ENCODE measurements around the gene P2RY4. TPM values are rescaled to one million over a fixed set of nuclear protein-coding genes. Genes with fewer than 3 reads are reported as not detected.

Gene P2RY4
- total and polyA plus RNA-seq, 2 of the 8 experiments (the other 6 are each of a cell fraction or from before 2014, with no cell fraction given), result 0.38 TPM; not detected in 1

DNA sequence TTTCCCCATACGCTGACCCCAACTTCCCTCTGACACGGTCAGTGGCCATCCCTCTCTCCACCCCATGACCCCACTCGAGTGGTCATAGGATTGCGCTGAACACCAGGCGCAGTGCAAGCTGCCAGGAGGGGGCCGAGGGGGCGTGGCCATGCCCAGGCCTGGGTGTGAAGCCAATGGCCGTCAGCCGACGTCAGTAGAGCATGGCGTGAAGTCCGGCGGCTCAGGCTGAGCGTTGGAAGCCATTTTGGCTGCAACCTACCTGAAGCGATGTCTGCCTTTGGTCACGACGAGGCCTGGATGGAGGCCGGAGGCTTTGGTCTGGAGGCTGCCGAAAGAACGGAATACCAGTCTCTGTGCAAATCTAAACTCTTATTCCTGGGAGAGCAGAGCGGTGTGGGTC, 21.9 kb upstream of the P2RY4 start, which contains the start of gene RAB41:
TSS of gene RAB41 (plus strand) at position 222 of the 400 bp plus-strand sequence. CDS start at position 268, 46 bp downstream.
- Histone ChIP-seq H3K23ac (ENCODE audit: insufficient read length) (no peak within 1 kb of the TSS), H4K20me1 (replicated peaks in 1 of 2; ENCODE audit: control insufficient read depth in 1 of 2, insufficient read depth in 2 of 2, low read length in 2 of 2) (no peaks in the 10 kb centered on the region), H3K79me2 (ENCODE audit: control insufficient read depth in 1 of 2, insufficient read depth in 2 of 2, low read length in 2 of 2) (no peaks in the 10 kb centered on the region), H4K91ac (replicated peaks; ENCODE audit: insufficient read length, low read length) (no peak within 1 kb of the TSS), H3K9me3 (ENCODE audit: insufficient read depth in 2 of 2, low read depth in 1 of 2, low read length in 1 of 2) (no peaks in the 10 kb centered on the region), H3K56ac (replicated peaks; ENCODE audit: insufficient read length, low read depth, low read length) (no peak within 1 kb of the TSS), H2BK15ac (ENCODE audit: low read length) (no peak within 1 kb of the TSS), H2AFZ (ENCODE audit: low read length) (no peak within 1 kb of the TSS), H2BK20ac (ENCODE audit: low read length) (no peak within 1 kb of the TSS), H3K27ac (ENCODE audit: low read depth, low read length) (no peak within 1 kb of the TSS), H3K4me2 (ENCODE audit: insufficient read depth in 1 of 2, low read depth in 2 of 2, low read length in 2 of 2) (no peak within 1 kb of the TSS), H3K4me3 (ENCODE audit: extremely low read depth in 1 of 4, insufficient read depth in 2 of 4, low read depth in 3 of 4, low read length in 4 of 4) (no peak within 1 kb of the TSS), H2BK12ac (ENCODE audit: low read depth, low read length) (no peak within 1 kb of the TSS), H4K5ac (ENCODE audit: insufficient read length, low read depth, low read length) (no peak within 1 kb of the TSS), H4K8ac (ENCODE audit: extremely low read depth, insufficient read depth, low read length) (no peak within 1 kb of the TSS), H2BK120ac (replicated peaks; ENCODE audit: low read depth, low read length) (no peak within 1 kb of the TSS), H2AK5ac (ENCODE audit: low read depth, low read length) (no peak within 1 kb of the TSS), H3K14ac (ENCODE audit: insufficient read length) (no peak within 1 kb of the TSS), H3K27me3 (replicated peaks in 1 of 4; ENCODE audit: control insufficient read depth in 3 of 4, extremely low read depth in 1 of 4, insufficient read depth in 3 of 4, low read length in 3 of 4) (no peaks in the 10 kb centered on the region), H3K18ac (ENCODE audit: extremely low read depth, low read length) (no peak within 1 kb of the TSS), H3K79me1 (ENCODE audit: low read depth, low read length) (no peaks in the 10 kb centered on the region), H3K4ac (replicated peaks; ENCODE audit: insufficient read length, low read depth, low read length) (no peak within 1 kb of the TSS), H3K23me2 (ENCODE audit: low read depth, low read length) (no peaks in the 10 kb centered on the region), H3K4me1 (replicated peaks in 1 of 4; ENCODE audit: control insufficient read depth in 3 of 4, insufficient read depth in 4 of 4, low read length in 3 of 4) (no peaks in the 10 kb centered on the region), H2BK5ac (ENCODE audit: low read depth, low read length) (no peak within 1 kb of the TSS), H3K36me3 (ENCODE audit: control insufficient read depth in 2 of 4, insufficient read depth in 4 of 4, low read length in 3 of 4) (peaks cover 0 to 2% (median 0%) of the 10 kb centered on the region in 4 experiments; a peak in 2 of 8 replicates), H3K9ac (replicated peaks in 1 of 4; ENCODE audit: extremely low read depth in 1 of 4, low read depth in 3 of 4, low read length in 3 of 4) (no peak within 1 kb of the TSS)
- WGBS, 2 experiments (ENCODE audit: extremely low coverage in 1 of 2, insufficient coverage in 1 of 2, insufficient read length in 1 of 2, insufficient replicate concordance in 2 of 2, low coverage in 1 of 2, low lambda C conversion rate in 2 of 2, missing lambda C conversion rate in 1 of 2), result 86% methylated on average over 15 of the region's 21 CpGs; no CpG with 5 or more reads in 1 of the 2 experiments
- ChIA-PET POLR2A (ENCODE audit: partially characterized antibody) (no interaction called here), CTCF (ENCODE audit: partially characterized antibody) (no interaction called here)
- no peak for FAIRE-seq
- DNase-seq (ENCODE audit: low read depth in 1 of 2, low spot score in 2 of 2), result no peak
- TF ChIP-seq PHF8 (conservative IDR thresholded peaks at IDR 0.05; ENCODE audit: low read depth, low read length) (no peak), E2F6 (IDR thresholded peaks at IDR 0.05) (no peak), EGR1 (IDR thresholded peaks at IDR 0.05; ENCODE audit: borderline replicate concordance, low read depth, low read length) (no peak), BRCA1 (IDR thresholded peaks at IDR 0.05; ENCODE audit: low read depth, low read length) (no peak), KDM4A (IDR thresholded peaks at IDR 0.05; ENCODE audit: low read depth, low read length, severe bottlenecking) (no peak), ZNF274 (IDR thresholded peaks at IDR 0.05; ENCODE audit: borderline replicate concordance, extremely low read depth, low read length) (no peak)
